ENCODE results near the gene SURF2.

Gene SURF2

GRCh38 chr9:133335924-133336811 lies 20.2 kb upstream of the SURF2 start, which contains the start of gene SURF6:
TSS of gene SURF6 (minus strand) at chr9:133336188. CDS start at chr9:133336132, 56 bp downstream.
- peak; percentile 75 for DNase-seq (ENCODE audit: low read depth)

GRCh38 chr9:133339641-133340040 lies 16.7 kb upstream of the SURF2 start:
- no peak for DNase-seq (ENCODE audit: low read depth)

DNA sequence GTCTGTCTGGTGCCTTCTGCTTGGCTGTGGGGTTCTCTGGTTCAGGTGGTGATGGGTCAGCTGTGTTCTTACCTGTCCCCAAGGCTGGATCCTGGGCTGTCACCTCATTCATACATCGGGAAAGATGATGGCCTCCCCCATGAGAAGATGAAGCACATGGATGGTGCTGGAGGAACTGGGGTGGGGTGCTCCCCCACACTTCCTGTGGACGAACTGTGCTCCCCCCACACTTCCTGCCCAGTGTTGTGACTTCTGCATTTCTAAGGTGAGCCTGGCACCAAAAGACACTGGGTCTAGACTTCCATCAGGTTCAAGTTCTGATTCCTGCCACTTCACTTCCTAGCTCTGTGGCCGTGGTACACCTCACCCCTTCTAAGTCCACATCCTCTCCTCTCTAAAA lies 16.1 kb upstream of the SURF2 start:
- DNase-seq (ENCODE audit: low read depth): no peak

GRCh38 chr9:133340916-133341315 lies 15.4 kb upstream of the SURF2 start:
- no peak for DNase-seq (ENCODE audit: low read depth)

DNA sequence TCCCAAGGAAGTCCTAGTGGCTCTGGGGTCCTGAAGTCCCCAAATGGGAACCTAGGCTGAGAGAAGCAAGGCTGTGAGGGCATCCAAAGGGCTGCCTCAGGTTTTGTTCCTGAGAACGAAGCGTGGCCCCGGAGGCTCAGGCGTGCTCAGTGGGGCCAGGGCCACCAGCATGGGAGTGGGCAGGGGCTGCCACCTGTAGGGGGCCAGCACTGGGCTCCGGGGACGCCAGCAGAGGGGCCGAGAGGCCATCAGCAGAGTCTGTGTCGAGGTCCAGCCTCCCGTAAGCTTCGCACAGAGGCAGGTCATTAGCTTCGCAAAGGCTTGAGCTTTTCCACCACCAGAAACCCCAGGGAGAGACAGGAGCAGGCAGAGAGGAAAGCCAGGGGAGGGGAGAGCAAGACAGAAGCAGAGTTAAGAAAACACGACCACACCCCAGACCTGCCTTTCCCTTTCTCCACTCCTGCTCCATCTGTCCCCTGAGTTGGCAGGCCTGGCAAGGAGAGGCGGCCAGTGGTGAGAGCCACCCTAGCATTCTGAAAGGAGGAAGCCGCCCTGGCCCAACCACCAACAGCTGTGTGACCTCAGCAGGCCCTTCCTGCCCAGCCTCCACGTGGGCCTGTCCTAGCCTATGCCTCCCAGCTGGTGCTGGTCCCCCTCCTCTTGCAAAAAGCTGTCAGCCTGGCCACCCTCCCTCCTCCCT lies 14.8 kb upstream of the SURF2 start:
- no peak for DNase-seq (ENCODE audit: low read depth)

GRCh38 chr9:133342069-133342406 lies 14.3 kb upstream of the SURF2 start:
- no peak for DNase-seq (ENCODE audit: low read depth)

DNA sequence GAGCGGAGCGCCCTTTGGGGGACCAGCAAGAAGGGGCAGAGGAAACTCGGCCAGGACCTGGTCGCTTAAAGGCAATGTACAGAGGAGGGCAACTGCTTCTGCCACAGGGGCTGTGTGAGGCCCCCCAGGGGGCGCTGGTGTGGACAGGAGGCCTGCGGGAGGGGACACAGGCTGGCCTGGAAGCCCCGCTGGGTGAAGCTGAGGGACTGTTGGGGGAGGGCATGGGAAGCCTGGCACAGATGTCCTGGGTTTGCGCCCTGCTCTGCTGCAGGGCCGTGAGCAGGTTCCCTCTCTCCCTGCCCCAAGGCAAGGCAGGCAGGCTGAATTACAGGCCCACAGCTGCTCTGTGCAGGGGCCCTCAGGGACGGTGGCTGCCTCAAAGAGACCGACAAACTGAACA lies 13.8 kb upstream of the SURF2 start:
- no peak for DNase-seq (ENCODE audit: low read depth)

- no peak for DNase-seq (ENCODE audit: low read depth)
Observed at GRCh38 chr9:133344071-133344470, 12.3 kb upstream of the SURF2 start.

- no peak for DNase-seq (ENCODE audit: low read depth)
Observed at GRCh38 chr9:133344979-133345378, 11.4 kb upstream of the SURF2 start.

- no peak for DNase-seq (ENCODE audit: low read depth)
Observed at GRCh38 chr9:133345596-133345995, 10.8 kb upstream of the SURF2 start.

GRCh38 chr9:133346021-133346785 lies 10.1 kb upstream of the SURF2 start:
- DNase-seq (ENCODE audit: low read depth): no peak

- DNase-seq (ENCODE audit: low read depth): no peak
Observed at GRCh38 chr9:133347515-133347984, 8.8 kb upstream of the SURF2 start.

DNA sequence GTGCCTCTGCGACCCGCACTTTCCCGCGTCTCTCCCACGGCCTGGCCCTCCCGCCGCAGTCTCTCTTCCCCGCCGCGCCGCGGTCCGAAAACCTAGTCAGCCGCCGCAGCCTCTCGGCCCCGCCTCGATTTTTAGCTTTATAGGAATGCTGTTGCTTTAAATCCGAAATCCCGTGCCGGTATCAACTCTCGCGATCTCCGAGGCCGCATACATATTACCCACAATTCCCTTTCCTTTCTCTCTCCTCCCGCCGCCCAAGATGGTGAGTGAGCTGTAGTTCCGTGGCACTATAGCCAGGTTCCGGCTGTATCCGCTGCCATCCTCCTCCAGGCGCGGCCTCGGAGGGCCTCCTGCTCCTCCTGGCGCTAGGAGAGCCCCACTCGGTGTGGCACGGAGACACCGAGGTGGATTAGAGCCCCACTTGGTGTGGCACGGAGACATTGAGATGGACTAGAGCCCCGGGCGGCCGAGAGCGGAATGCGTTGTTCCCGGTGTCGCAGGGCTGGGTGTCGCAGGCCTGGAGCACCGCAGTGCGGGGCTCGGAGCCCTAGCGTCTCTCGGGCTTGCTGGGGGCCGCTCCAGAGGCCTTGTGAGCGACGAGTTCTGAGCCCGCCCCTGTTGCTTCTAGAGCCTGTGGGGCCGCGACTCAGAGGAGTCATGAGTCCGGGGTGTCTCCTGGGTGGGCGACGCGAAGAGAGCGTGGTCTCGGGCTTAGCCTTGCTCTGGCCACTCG lies 8.2 kb upstream of the SURF2 start, which contains the start of the genes MED22 and RPL7A:
Gene MED22 (minus strand): TSS at position 147 of the 733 bp plus-strand sequence. CDS start 1,469 bp downstream, outside the sequence.
Gene RPL7A (plus strand): TSS at position 234 of the 733 bp plus-strand sequence. CDS start 26 bp downstream, at position 260.
- DNase-seq (ENCODE audit: low read depth): peak; percentile 93

DNA sequence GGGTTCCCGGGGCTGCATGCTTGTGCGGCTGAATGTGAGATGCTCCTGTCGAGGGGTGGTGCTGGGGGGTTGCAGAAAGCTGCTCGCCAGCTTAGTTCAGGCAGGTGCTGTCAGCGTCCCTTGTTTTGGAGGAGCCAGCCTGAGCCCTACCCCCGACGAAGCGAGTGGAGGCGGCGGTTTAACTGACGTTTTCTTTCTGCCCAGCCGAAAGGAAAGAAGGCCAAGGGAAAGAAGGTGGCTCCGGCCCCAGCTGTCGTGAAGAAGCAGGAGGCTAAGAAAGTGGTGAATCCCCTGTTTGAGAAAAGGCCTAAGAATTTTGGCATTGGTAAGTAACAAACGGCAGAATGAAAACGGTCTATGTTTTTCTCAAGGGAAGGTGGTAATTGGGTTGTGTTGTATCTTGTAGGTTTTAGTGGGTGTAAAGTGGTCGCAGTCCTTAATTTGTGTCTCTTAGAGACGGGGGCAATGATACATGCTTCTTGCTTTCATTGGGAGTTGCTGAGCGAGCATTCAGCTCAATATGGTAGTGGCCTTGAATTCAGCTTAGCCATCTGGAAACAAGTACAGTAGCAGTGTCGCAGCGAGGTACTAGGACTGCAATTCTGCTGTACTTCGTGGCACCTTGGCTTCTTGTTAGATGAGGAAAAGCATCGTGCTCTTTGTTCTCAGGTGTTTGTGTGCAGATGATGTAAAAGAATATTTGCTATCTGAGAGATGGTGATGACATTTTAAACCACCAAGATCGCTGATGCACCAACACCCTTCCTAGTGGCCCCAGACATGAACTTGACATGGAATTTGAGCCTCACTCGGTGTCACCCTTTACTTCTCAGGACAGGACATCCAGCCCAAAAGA lies 7.4 kb upstream of the SURF2 start:
- no peak for DNase-seq (ENCODE audit: low read depth)

GRCh38 chr9:133349965-133350616 lies 6.3 kb upstream of the SURF2 start:
- DNase-seq (ENCODE audit: low read depth): no peak

- DNase-seq (ENCODE audit: low read depth): peak; percentile 80
Observed at GRCh38 chr9:133351526-133351907, 4.8 kb upstream of the SURF2 start.

DNA sequence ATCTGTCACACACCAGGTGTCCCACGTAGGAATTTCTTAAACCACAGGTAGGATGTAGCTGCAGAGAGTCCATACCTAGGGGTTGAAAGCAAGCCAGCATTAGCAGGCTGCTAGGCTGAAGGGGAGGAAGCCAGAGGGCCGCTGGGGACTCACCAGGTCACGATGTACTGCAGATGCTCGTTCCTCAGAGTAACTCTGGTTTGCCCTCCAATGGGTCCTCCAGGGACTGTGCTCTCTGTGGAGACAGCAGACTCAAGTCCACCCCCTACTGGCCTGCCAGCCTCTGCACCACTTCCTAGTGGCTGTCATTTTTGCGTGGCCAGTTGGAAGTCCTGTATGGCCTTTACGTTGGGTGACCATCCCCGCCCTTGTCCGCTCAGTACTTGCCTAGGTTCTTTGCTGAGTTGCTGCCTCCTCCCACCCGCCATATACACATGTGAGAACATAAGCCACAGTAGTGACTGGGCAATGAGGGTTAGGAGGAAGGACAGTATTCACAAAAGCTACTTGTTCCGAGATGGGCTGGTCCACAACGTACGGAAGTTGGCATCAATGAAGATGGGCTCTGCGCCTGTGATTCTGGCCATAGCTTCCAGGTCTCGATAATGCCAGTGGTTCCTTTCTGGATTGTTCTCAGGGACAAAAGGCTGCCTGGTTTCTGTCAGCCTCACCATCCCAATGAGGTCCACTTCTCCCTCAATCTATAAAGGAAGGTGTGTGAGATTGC lies 4.3 kb upstream of the SURF2 start:
- DNase-seq (ENCODE audit: low read depth): no peak

DNA sequence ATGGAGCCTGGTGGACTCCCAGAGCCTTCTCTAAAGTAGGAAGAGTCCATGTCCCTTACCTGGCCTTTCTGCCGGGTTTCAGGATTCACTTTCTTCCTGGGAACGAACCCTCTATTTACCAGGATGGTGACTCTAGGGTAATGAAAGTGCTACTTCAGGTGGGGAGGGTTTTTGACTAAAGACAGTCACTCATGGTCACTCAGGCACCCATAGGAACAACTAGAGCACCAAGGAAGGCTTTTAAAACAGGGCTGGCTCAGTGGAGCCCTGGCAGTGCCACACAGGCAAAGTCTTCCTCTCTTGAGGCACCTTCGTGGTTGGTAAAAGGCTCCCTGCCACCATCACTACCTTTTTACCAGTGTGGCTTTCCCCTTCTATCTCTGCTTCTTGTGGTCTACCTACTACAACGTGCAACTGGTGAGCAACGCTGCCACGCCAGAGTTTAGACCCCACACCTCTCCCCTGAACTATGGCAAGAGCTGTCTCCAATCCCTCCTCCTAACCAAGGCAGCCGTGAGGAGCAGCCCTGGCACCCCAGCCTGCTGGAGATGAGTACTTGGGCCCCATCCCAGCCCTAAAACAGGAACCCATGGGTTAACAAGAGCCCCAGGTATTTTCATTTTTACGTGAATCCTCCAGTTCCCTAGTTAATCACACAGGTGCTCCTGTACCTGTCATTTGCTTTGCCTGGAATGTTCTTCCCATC lies 3.6 kb upstream of the SURF2 start:
- DNase-seq (ENCODE audit: low read depth): no peak

DNA sequence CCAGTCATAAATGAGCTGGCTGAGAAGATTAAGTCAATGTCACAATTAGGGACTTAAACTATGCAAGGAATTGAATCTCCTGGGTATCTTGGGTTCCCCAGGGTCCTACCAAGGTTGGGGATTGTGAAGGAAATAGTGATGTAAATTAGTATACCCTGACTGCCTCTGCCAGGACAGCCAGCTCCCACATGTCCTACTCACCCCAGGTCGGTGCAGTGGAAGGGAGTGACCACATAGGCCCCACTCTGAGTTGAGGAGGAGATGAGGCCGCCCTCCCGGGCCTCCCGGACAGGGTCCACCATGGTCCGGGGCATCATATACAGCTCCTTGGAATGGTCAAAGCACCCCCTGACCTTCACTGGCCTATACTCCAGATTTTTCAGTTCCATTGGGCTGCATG lies 2.8 kb upstream of the SURF2 start:
- no peak for DNase-seq (ENCODE audit: low read depth)
